Ureter (tissue), 1 donor: Measurements from ENCODE around the gene MARK3. TPM values are rescaled to one million over a fixed set of nuclear protein-coding genes. Genes with fewer than 3 reads are reported as not detected.
"Not testable (repeated sequence)": the region's sequence is repeated elsewhere in the genome, so short reads cannot be mapped to it uniquely, and the experiment has no call there.

Source experiments
- DNase-seq: peaks from one replicate; pipeline ENCODE4 v3.0.0-alpha.2; 2020; ENCODE audit warnings: low spot score
- total RNA-seq: library from RNA; stranded (reverse); gene quantifications from one replicate; pipeline ENCODE4 v1.2.4, GENCODE V29; 2023
- donor health status: DM: yes; HTN: yes; CAD: no.

Gene MARK3
- total RNA-seq, 1 donor from 2014 or later: 140 TPM

DNA sequence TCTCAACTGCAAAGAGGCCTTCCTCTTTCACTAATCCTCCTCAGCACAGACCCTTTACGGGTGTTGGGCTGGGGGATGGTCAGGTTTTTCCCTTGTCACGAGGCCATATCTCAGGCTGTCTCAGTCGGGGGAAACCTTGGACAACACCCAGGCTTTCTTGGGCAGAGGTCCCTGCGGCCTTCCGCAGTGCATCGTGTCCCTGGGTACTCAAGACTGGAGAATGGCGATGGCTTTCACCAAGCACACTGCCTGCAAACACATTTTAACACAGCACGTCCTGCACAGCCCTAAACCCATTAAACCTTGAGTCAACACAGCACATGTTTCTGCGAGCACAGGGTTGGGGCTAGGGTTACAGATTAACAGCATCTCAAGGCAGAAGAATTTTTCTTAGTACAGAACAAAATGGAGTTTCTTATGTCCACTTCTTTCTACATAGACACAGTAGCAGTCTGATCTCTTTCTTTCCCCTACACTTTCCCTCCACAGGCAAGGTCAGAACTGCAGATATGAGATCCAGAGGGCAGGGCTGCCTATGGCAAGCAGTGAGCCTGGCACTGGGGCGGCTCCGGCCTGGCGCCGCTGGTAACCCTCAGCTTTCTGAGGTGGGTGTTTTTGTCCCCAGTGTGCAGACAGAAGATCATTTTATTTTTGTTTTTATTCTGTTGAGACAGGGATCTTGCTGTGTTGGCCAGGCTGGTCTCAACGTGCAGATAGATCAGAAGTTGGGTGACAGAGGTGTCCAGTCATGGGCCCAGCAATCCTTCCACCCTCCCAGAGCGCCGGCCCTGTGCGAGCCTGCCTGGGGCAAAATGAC, 140.4 kb downstream of the MARK3 start:
- DNase-seq: not testable (repeated sequence)

- DNase-seq: no peak
These were observed 141.2 kb downstream of the MARK3 start for GRCh38 chr14:103526247-103526913.

DNA sequence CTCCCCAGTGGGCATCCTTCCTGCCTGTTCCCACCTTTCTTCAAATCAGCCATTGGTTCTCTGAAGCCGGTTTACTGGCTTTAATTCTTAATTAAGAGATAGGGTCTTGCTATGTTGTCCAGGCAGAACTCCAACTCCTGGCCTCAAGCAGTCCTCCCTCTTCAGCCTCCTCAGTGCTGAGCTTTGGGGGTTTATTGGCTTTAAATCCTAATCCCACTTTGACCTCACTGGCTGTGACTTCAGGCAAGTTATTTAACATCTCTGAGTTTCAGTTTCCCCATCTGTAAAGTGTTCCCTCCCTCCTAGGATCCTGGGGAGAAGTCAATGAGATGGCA, 141.7 kb downstream of the MARK3 start:
- DNase-seq: no peak

- no peak for DNase-seq
These were observed 142.4 kb downstream of the MARK3 start for GRCh38 chr14:103527408-103528145.

GRCh38 chr14:103528146-103528586, 143.0 kb downstream of the MARK3 start:
- no peak for DNase-seq

GRCh38 chr14:103528587-103529382, 143.6 kb downstream of the MARK3 start, which contains the start of gene TRMT61A:
Gene TRMT61A (plus strand): TSS chr14:103529196. CDS start chr14:103529979, 783 bp downstream.
- DNase-seq: peak; percentile 93

DNA sequence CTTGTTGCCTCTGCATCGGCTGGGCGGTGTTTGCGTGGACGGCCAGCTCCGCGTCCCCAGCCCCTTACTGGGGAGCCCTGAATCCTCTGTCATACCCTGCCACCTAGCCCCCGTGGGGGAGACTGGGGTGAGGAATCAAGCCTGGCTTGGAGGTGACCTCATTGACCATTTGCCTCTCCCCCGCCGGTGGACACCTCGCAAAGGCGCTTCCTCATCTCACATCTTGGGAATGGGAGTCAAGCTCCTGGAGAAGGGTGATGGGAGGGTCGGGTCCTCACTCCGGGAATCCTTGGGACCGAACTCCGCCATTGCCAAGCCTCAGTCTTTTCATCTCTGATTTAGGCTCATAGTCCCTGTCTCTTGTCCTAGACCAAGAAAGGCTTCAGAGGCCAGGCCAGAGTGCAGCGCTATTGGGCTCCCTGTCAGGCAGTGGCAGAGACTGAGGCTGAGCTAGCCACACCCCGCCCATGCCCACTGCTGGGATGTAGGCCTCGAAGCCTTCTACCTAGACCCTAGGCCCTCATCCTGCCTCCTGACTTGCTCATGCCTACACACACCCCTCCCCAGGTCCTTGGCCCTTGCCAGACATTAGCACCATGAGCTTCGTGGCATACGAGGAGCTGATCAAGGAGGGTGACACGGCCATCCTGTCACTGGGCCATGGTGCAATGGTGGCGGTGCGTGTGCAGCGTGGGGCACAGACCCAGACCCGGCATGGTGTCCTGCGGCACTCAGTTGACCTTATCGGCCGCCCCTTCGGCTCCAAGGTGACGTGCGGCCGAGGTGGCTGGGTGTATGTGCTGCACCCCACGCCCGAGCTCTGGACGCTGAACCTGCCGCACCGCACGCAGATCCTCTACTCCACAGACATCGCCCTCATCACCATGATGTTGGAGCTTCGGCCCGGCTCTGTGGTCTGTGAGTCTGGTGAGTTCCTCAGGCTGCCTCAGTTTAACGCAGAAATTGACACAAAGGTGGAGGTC, 144.5 kb downstream of the MARK3 start:
- no peak for DNase-seq

GRCh38 chr14:103530390-103530789, 145.2 kb downstream of the MARK3 start:
- no peak for DNase-seq

- no peak for DNase-seq
These were observed 145.6 kb downstream of the MARK3 start for GRCh38 chr14:103530831-103531230.

DNA sequence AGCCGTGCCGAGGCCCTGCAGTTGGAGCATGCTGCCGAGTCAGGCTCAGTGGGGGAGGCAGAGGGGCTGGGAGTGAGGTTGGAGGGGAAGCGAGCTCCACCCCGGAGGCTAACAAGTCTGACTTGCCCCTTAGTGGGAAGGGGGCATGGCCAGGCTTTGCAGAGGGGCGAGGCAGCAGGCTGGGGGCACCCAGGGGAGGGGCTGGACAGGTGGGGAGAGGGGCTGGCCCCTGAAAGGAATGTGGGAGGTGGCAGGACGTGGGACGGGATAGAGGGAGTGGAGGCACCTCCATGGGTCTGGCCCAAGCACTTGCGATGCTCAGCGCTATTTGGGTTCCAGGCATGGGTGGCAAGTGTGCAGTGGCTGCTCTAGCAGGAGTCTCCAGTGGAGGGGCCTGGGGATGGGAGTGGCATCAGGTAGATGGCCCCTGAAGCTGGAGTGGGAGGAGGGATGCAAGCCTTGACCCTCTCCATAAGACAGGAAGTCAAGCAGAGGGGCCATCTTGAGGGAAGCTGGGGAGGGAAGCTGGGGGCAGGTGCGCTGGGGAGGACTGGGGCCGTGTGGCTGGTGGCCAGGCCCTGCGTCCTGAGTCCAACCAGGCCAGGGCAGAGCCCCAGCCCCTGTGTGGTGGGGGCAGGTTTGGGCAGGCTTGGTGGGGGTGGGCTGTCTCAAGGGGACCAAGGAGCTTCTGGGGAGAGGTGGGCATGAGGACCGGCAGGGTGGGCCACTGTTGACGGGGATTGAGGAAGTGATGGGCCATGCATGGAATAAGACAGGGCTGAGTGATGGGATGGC, 146.4 kb downstream of the MARK3 start:
- DNase-seq: no peak

- no peak for DNase-seq
These were observed 147.3 kb downstream of the MARK3 start for GRCh38 chr14:103532216-103533136.

GRCh38 chr14:103533137-103533998, 148.2 kb downstream of the MARK3 start:
- no peak for DNase-seq

DNA sequence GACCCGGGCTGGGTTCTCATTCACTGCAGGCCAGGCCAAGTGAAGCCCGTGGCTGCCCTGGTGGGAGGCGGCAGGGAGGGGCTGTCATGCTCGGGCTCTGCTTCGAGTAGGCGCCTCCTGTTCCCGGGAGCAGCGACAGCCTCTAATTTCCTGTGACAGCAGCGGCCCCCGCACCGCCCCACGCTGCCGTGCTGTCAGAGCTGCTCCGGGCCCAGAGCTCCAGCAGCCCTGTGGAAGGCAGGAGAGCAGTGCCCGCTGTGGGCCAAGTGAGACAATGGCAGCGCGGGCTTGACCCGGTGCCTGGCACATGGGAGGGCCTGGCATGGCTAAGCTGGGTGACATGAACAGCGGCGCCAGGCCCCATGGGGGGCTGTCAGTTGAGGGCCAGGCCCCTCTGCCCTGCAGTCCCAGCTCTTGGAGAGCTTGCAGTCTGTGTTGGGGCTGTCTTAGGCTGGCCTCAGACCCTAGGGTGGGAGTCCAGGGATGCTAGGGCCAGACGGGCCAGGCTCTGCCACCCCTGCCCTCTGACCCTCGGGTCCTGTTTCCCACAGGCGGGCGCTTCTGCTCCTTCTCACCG, 148.9 kb downstream of the MARK3 start:
- DNase-seq: no peak

- no peak for DNase-seq
These were observed 149.4 kb downstream of the MARK3 start for GRCh38 chr14:103534576-103535061.

DNA sequence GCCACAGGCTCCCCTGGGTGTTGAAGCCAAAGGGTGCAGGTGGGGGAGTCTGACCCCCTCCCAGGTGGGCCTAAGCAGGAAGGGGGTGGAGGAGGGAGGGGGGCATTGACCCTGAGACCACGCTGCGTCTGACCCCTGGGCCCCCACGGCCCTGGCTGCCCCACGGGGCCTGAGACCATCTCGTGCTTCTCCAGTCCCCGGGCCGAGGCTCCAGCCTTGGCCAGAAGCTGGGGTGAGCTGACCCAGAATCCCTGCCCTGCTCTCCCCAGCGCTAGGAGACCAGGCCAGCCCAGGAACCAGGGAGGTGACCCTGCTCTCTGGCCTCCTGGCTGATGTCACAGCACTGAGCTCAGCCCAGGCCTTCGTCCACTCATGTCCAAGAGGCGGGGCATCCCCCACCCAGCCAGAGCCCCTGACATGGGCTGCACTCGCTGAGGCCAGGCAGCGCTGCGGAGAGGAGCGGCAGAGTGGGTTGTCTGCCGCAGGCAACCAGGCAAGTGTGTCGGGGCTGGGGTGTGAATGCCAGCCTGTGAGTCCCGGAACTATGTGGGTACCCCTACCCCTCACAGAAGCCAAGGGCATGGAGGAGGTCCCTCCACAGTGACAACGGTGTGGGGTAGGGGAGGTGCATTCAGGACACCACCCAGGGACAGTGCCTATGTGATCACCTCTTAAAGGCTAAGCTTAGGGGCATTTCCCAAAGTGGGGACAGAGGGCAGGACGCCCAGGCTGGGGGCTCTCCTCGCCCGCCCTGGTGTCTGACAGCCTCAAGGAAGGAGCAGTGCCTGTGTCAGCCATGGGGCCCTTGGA, 150.1 kb downstream of the MARK3 start:
- no peak for DNase-seq
